BLaER1 (cell line): ENCODE measurements around the gene ALX4.

Source experiments
- H3K27ac ChIP-seq: shearing (Covaris generic); formaldehyde crosslinking; 2 replicates; pipeline ENCODE4 v1.8.1; 2022
- H3K27me3 ChIP-seq: shearing (Covaris generic); formaldehyde crosslinking; 2 replicates; pipeline ENCODE4 v1.8.1; 2022
- H3K36me3 ChIP-seq: shearing (Covaris generic); formaldehyde crosslinking; 2 replicates; pipeline ENCODE4 v1.8.1; 2022
- H3K4me1 ChIP-seq: shearing (Covaris generic); formaldehyde crosslinking; 2 replicates; pipeline ENCODE4 v1.8.1; 2022
- H3K4me2 ChIP-seq: shearing (Covaris generic); formaldehyde crosslinking; 2 replicates; pipeline ENCODE4 v1.8.1; 2022
- H3K4me3 ChIP-seq: shearing (Covaris generic); formaldehyde crosslinking; 2 replicates; pipeline ENCODE4 v1.8.1; 2022
- H3K9ac ChIP-seq: shearing (Covaris generic); formaldehyde crosslinking; 2 replicates; pipeline ENCODE4 v1.8.1; 2022
- H3K9me3 ChIP-seq: shearing (Covaris generic); formaldehyde crosslinking; 2 replicates; pipeline ENCODE4 v1.8.1; 2022
- H4K20me1 ChIP-seq: shearing (Covaris generic); formaldehyde crosslinking; 2 replicates; pipeline ENCODE4 v1.8.1; 2022
- Cebpa-rat ChIP-seq: shearing (Covaris generic); IDR thresholded peaks from 2 replicates; pipeline ENCODE4 v1.8.1; 2022

Gene ALX4

GRCh38 chr11:44326615-44327475 is 16.9 kb upstream of the ALX4 start:
- Histone ChIP-seq H3K9ac (no peak overlapping the region), H3K4me3 (no peak overlapping the region), H4K20me1 (peaks cover under 1% of the 10 kb centered on the region; the same call in 1 of the 2 replicates), H3K27me3 (peaks cover 37% of the 10 kb centered on the region), H3K36me3 (no peaks in the 10 kb centered on the region), H3K27ac (no peak overlapping the region), H3K9me3 (no peaks in the 10 kb centered on the region), H3K4me1 (no peaks in the 10 kb centered on the region), H3K4me2 (no peak overlapping the region)
- TF ChIP-seq Cebpa-rat: no peak

DNA sequence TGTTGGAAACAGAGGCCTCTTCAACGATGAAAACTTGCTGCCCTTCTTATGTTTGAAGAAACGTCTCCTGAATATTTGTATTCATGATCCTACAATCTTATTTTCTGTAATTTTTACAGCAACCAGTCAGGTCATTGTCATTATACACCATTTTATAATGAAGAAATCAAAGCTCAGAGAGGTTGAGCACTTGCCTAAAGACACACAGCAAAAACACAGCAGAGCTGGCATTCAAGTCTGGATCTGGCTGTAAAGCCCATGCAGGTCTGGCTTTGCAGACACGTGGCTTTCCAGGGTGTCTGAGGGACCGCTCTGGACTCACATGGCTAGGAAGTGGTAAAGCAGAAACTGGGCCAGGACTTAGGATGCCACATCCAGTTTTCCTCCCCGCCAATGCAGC is 15.8 kb upstream of the ALX4 start:
- H3K4me2 ChIP-seq: no peak overlapping the region
- peaks cover 48% of the 10 kb centered on the region for H3K27me3 ChIP-seq
- H3K4me1 ChIP-seq: no peaks in the 10 kb centered on the region
- no peak overlapping the region for H3K27ac ChIP-seq
- peaks cover 10% of the 10 kb centered on the region; the same call in 1 of the 2 replicates for H4K20me1 ChIP-seq
- no peaks in the 10 kb centered on the region for H3K9me3 ChIP-seq
- no peak overlapping the region for H3K9ac ChIP-seq
- no peak overlapping the region for H3K4me3 ChIP-seq
- H3K36me3 ChIP-seq: no peaks in the 10 kb centered on the region
- TF ChIP-seq Cebpa-rat: no peak

GRCh38 chr11:44324749-44325525 is 15.0 kb upstream of the ALX4 start:
- no peaks in the 10 kb centered on the region for H3K4me1 ChIP-seq
- H3K27ac ChIP-seq: no peak overlapping the region
- no peak overlapping the region for H3K9ac ChIP-seq
- peaks cover 56% of the 10 kb centered on the region for H3K27me3 ChIP-seq
- no peak overlapping the region for H3K4me3 ChIP-seq
- TF ChIP-seq Cebpa-rat: no peak
- H3K4me2 ChIP-seq: no peak overlapping the region
- no peaks in the 10 kb centered on the region; the same call in 1 of the 2 replicates for H3K9me3 ChIP-seq
- H3K36me3 ChIP-seq: no peaks in the 10 kb centered on the region
- peaks cover 15% of the 10 kb centered on the region for H4K20me1 ChIP-seq

DNA sequence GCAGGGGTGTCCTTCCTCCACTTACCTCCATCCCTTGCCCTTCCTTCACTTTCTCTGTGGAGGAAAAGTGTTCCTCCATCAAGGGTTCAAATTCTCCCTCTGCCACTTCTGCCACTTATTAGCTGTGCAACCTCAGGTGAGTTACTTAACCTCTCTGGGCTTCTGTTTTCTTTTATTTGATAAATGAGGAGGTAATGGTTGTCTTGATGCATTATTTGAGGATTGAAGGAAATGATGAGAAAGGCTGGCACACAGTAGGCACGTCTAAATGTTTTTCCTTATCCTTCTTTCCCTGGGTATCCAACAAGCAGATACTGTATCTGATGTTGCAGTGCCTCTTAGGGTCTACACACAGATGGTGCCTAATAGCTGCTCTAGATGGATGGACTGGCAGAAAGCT is 14.3 kb upstream of the ALX4 start:
- no peak overlapping the region for H3K4me3 ChIP-seq
- no peaks in the 10 kb centered on the region for H3K4me1 ChIP-seq
- no peak overlapping the region for H3K9ac ChIP-seq
- no peak overlapping the region for H3K4me2 ChIP-seq
- TF ChIP-seq Cebpa-rat: no peak
- peaks cover 63% of the 10 kb centered on the region for H3K27me3 ChIP-seq
- peaks cover 22% of the 10 kb centered on the region for H4K20me1 ChIP-seq
- H3K27ac ChIP-seq: no peak overlapping the region
- no peaks in the 10 kb centered on the region; the same call in 1 of the 2 replicates for H3K9me3 ChIP-seq
- no peaks in the 10 kb centered on the region for H3K36me3 ChIP-seq

- Histone ChIP-seq H4K20me1 (peaks cover 42% of the 10 kb centered on the region), H3K4me1 (no peaks in the 10 kb centered on the region), H3K9me3 (peaks cover 4% of the 10 kb centered on the region; the same call in 1 of the 2 replicates), H3K36me3 (no peaks in the 10 kb centered on the region), H3K4me2 (no peak overlapping the region), H3K4me3 (no peak overlapping the region), H3K27ac (no peak overlapping the region), H3K9ac (no peak overlapping the region), H3K27me3 (peaks cover 83% of the 10 kb centered on the region)
- TF ChIP-seq Cebpa-rat: no peak
Observed at GRCh38 chr11:44322243-44322642, 12.3 kb upstream of the ALX4 start.

- Histone ChIP-seq H4K20me1 (peaks cover 54% of the 10 kb centered on the region), H3K4me3 (no peak overlapping the region), H3K9ac (no peak overlapping the region), H3K4me1 (no peaks in the 10 kb centered on the region), H3K27me3 (peaks cover 93% of the 10 kb centered on the region), H3K27ac (no peak overlapping the region), H3K36me3 (no peaks in the 10 kb centered on the region), H3K9me3 (peaks cover 16% of the 10 kb centered on the region), H3K4me2 (no peak overlapping the region)
- TF ChIP-seq Cebpa-rat: no peak
Observed at GRCh38 chr11:44321059-44321458, 11.1 kb upstream of the ALX4 start.

GRCh38 chr11:44320289-44320973 is 10.5 kb upstream of the ALX4 start:
- H3K4me3 ChIP-seq: no peak overlapping the region
- no peak overlapping the region for H3K9ac ChIP-seq
- no peaks in the 10 kb centered on the region for H3K36me3 ChIP-seq
- peaks cover 18% of the 10 kb centered on the region for H3K9me3 ChIP-seq
- no peak for TF ChIP-seq Cebpa-rat
- peaks cover 96% of the 10 kb centered on the region for H3K27me3 ChIP-seq
- no peaks in the 10 kb centered on the region for H3K4me1 ChIP-seq
- no peak overlapping the region for H3K4me2 ChIP-seq
- H4K20me1 ChIP-seq: peaks cover 57% of the 10 kb centered on the region
- no peak overlapping the region for H3K27ac ChIP-seq

- Histone ChIP-seq H3K9ac (no peak overlapping the region), H3K27me3 (peaks cover 100% of the 10 kb centered on the region), H3K36me3 (no peaks in the 10 kb centered on the region), H3K4me2 (no peak overlapping the region), H3K4me3 (no peak overlapping the region), H3K9me3 (peaks cover 18% of the 10 kb centered on the region), H4K20me1 (peaks cover 57% of the 10 kb centered on the region), H3K4me1 (no peaks in the 10 kb centered on the region), H3K27ac (no peak overlapping the region)
- no peak for TF ChIP-seq Cebpa-rat
Observed at GRCh38 chr11:44319552-44320288, 9.8 kb upstream of the ALX4 start.

DNA sequence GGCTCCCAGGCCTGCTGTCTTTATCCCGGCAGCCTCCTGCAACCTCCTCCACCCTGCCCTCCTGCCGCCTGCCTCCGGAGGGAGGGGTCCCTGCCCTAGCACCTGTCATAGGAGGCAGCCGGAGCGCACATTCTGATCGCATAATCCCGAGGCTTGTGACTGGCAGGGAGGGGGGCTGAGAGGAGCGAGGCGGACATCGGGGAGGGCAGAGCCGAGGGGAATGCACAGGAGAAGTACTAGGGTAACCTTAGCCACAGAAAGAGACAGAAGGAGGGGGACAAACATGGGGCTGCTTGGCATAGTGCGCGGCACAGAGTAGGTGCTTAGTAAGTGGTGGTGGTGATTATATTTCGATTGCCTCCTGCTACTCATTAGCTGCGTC is 9.2 kb upstream of the ALX4 start:
- Histone ChIP-seq H3K36me3 (no peaks in the 10 kb centered on the region), H3K4me3 (no peak overlapping the region), H4K20me1 (peaks cover 62% of the 10 kb centered on the region), H3K4me2 (no peak overlapping the region), H3K27ac (no peak overlapping the region), H3K9me3 (peaks cover 18% of the 10 kb centered on the region), H3K4me1 (no peaks in the 10 kb centered on the region), H3K9ac (no peak overlapping the region), H3K27me3 (peaks cover 100% of the 10 kb centered on the region)
- no peak for TF ChIP-seq Cebpa-rat
